ENCODE measurements around the gene STX7.

The STX7 gene

DNA sequence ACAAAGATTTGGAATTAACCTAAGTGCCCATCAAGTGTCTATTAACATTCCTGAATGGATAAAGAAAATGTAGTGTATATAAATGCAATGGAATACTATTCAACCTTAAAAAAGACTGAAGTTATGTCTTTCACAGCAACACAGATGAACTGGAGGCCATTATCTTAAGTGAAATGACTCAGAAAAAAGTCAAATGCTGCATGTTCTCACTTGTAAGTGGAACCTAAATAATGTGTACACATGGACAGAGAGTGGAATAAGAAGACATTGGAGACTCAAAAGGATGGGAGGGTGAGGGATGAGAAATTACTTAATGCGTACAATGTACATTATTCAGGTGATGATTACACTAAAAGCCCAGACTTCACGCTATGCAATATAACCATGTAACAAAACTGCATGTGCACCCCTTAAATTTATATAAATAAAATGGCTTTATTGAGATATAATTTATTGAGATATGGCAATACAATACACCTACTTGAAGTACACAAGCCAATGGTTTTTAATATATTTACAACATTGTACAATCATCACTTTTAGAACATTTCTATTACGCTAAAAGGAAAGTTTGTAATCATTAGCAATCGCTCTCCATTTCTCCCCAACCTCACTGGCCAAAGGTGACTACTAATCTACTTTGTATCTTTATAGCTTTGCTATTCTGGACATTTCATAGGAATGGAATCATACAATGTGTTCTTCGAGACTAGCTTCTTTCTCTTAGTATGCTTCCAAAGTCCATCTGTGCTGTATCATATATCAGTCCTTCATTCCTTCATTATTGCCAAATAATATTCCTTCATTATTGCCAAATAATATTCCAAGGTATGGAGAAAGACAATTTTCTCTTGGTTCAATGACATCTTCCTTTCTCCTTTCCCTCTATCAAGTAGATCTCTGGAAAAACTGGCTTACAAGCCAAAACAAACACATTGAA, 5.8 kb downstream of the STX7 start:
- H3K4me3 ChIP-seq (ENCODE audit: low read length) = no peak overlapping the region
- peak; percentile 78 for DNase-seq (ENCODE audit: low read depth)
- no peak for TF ChIP-seq CTCF (IDR thresholded peaks at IDR 0.05; ENCODE audit: insufficient read depth, low read depth, low read length, missing control alignments)

DNA sequence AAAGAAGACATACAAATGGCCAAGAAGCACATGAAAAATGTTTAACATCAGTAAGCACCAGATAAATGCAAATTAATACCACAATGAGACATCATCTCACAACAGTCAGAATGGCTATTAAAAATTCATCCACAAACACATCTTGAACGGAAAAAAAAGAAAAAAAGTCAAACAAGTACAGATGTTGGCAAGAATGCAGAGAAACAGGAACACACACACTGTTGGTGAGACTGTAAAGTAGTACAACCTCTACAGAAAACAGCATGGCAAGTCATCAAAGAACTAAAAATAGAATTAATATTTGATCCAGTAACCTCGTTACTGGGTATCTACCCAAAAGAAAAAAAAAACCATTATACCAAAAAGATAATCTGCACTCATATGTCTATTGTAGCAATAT, 6.5 kb downstream of the STX7 start:
- H3K4me3 ChIP-seq (ENCODE audit: low read length) = no peak overlapping the region
- no peak for TF ChIP-seq CTCF (IDR thresholded peaks at IDR 0.05; ENCODE audit: insufficient read depth, low read depth, low read length, missing control alignments)

DNA sequence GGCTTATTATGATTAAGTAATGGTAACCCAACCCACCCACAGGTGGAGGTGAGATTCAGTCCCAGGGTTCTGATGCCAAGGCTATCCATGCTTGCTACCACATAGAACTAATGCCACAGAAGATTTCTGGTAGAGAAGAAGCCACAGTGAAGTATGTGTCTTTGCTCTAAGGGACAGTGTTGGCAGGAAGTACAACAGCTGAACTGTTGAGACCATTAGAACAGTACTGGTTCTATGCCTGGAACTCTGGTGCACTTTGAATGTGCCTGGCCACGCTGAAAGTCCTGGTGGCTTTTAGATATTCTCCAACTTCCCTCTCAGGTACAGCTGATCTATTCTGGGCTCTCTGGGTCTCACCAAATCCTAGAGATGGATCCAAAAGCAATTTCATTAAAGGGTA, 7.8 kb downstream of the STX7 start:
- no peak overlapping the region for H3K4me3 ChIP-seq (ENCODE audit: low read length)
- DNase-seq (ENCODE audit: low read depth) = no peak
- no peak for TF ChIP-seq CTCF (IDR thresholded peaks at IDR 0.05; ENCODE audit: insufficient read depth, low read depth, low read length, missing control alignments)

More for the DNA sequence above, 6.5 kb downstream of the STX7 start:
- no peak for DNase-seq (ENCODE audit: low read depth)

DNA sequence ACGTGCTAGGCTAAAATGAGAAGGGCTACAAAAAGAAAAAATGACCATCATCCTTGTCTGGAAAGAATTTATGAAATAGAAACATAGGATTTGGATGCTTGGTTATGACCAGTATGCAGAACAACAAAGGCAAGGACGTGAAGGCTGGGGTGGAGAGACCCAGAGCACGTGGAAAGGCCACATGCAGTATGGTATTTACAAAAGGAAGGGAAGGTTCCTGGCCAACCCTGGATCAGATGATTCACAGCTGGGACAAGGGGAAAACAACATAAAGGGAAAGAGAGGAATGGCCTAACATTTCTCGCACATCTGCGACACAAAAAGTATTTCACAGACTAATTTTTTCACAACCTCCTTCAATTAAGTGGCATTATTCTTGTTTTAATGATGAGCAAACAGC, 8.2 kb downstream of the STX7 start:
- no peak for DNase-seq (ENCODE audit: low read depth)
- H3K4me3 ChIP-seq (ENCODE audit: low read length) = no peak overlapping the region
- TF ChIP-seq CTCF (IDR thresholded peaks at IDR 0.05; ENCODE audit: insufficient read depth, low read depth, low read length, missing control alignments) = no peak

- no peak overlapping the region for H3K4me3 ChIP-seq (ENCODE audit: low read length)
- peak; percentile 73 for DNase-seq (ENCODE audit: low read depth)
- TF ChIP-seq CTCF (IDR thresholded peaks at IDR 0.05; ENCODE audit: insufficient read depth, low read depth, low read length, missing control alignments) = no peak
Measured at GRCh38 chr6:132499757-132500156, 13.2 kb downstream of the STX7 start.

GRCh38 chr6:132498638-132499037, 14.3 kb downstream of the STX7 start:
- no peak for DNase-seq (ENCODE audit: low read depth)

More at GRCh38 chr6:132498638-132499037, 14.3 kb downstream of the STX7 start:
- H3K4me3 ChIP-seq (ENCODE audit: low read length) = no peak overlapping the region
- TF ChIP-seq CTCF (IDR thresholded peaks at IDR 0.05; ENCODE audit: insufficient read depth, low read depth, low read length, missing control alignments) = no peak
